SH-SY5Y (cell line): Measurements from ENCODE around the gene CNOT6L.

Source experiments
- GATA2 ChIP-seq: IDR thresholded peaks from 2 replicates; pipeline ENCODE4 v1.6.1; 2011; ENCODE audit warnings: mild to moderate bottlenecking, low read depth, low read length
- GATA3 ChIP-seq: IDR thresholded peaks from 2 replicates; pipeline ENCODE4 v1.6.1; 2011; ENCODE audit warnings: low read depth, mild to moderate bottlenecking, low read length, moderate library complexity

The CNOT6L gene

GRCh38 chr4:77776182-77777134 is 42.7 kb downstream of the CNOT6L start:
- TF ChIP-seq GATA2 (no peak), GATA3 (no peak)

GRCh38 chr4:77773101-77773500 is 46.1 kb downstream of the CNOT6L start:
- no peak for TF ChIP-seq GATA2
- TF ChIP-seq GATA3, result no peak

- no peak for TF ChIP-seq GATA3
- no peak for TF ChIP-seq GATA2
These were observed 47.6 kb downstream of the CNOT6L start for GRCh38 chr4:77771566-77771965.

- TF ChIP-seq GATA3 (no peak), GATA2 (no peak)
These were observed 53.4 kb downstream of the CNOT6L start for GRCh38 chr4:77765720-77766119.

GRCh38 chr4:77762531-77762930 is 56.6 kb downstream of the CNOT6L start:
- TF ChIP-seq GATA3 (no peak), GATA2 (no peak)

- TF ChIP-seq GATA2 (no peak), GATA3 (no peak)
These were observed 57.6 kb downstream of the CNOT6L start for GRCh38 chr4:77761595-77761994.

- no peak for TF ChIP-seq GATA3
These were observed 60.4 kb downstream of the CNOT6L start for GRCh38 chr4:77758804-77759203.

- TF ChIP-seq GATA2, result no peak
- TF ChIP-seq GATA3, result no peak
These were observed 67.4 kb downstream of the CNOT6L start for GRCh38 chr4:77751764-77752163.

GRCh38 chr4:77745792-77746191 is 73.4 kb downstream of the CNOT6L start:
- TF ChIP-seq GATA3 (no peak), GATA2 (no peak)

GRCh38 chr4:77742054-77742453 is 77.1 kb downstream of the CNOT6L start:
- TF ChIP-seq GATA3 (no peak), GATA2 (no peak)

- TF ChIP-seq GATA3, result no peak
- no peak for TF ChIP-seq GATA2
These were observed 78.7 kb downstream of the CNOT6L start for GRCh38 chr4:77740480-77740879.

GRCh38 chr4:77734928-77735327 is 84.2 kb downstream of the CNOT6L start:
- no peak for TF ChIP-seq GATA3
- TF ChIP-seq GATA2, result no peak

GRCh38 chr4:77731656-77732055 is 87.5 kb downstream of the CNOT6L start:
- TF ChIP-seq GATA3 (no peak), GATA2 (no peak)

GRCh38 chr4:77728420-77728819 is 90.7 kb downstream of the CNOT6L start:
- no peak for TF ChIP-seq GATA2

- TF ChIP-seq GATA2 (no peak), GATA3 (no peak)
These were observed 98.1 kb downstream of the CNOT6L start for GRCh38 chr4:77721073-77721472.

GRCh38 chr4:77715414-77716290 is 103.5 kb downstream of the CNOT6L start:
- TF ChIP-seq GATA3, result no peak

- TF ChIP-seq GATA3 (no peak), GATA2 (no peak)
These were observed 104.7 kb downstream of the CNOT6L start for GRCh38 chr4:77714514-77714913.
